ENCODE measurements around the gene FUT9.

- no peak for TF ChIP-seq CTCF (IDR thresholded peaks at IDR 0.05 in 4 of 5, conservative IDR thresholded peaks at IDR 0.05 in 1 of 5)
- no peak for TF ChIP-seq POLR2A (IDR thresholded peaks at IDR 0.05)
Measured at GRCh38 chr6:96101564-96101963, 85.8 kb downstream of the FUT9 start.

Measured in gastrocnemius medialis (tissue), 4 donors.